Endothelial cell of umbilical vein (primary cell): ENCODE results near the gene ADD1. TPM values are rescaled to one million over a fixed set of nuclear protein-coding genes. Genes with fewer than 3 reads are reported as not detected.

Experiments
- BruUV-seq: library from RNA; stranded (reverse); fragments of 400-500 nt; replicated peaks from 2 replicates; lab custom pipeline; 2021; lab: Mats Ljungman, UMichigan
- CTCF ChIA-PET: fragments of 300-600, 350-600 bp; sonication (Branson Sonifier 250); formaldehyde crosslinking; loops from one replicate; lab custom pipeline; 2021; ENCODE audit warnings: antibody characterized with exemption, inconsistent platforms; lab: Charles Lee
- POLR2A ChIA-PET: fragments of 300-600, 350-600 bp; sonication (Branson Sonifier 250); formaldehyde crosslinking; loops from one replicate; lab custom pipeline; 2021; ENCODE audit warnings: antibody characterized with exemption, inconsistent platforms; lab: Charles Lee
- DNase-seq: peaks from one replicate; pipeline ENCODE4 v3.0.0-alpha.2; 2011; ENCODE audit warnings: low read depth, low spot score
- FAIRE-seq: peaks from 2 replicates; lab custom pipeline; 2011; peaks lifted over from hg19 to GRCh38; lab: Jason Lieb, UNC
- H2AFZ ChIP-seq: 2 replicates; pipeline ENCODE4 v1.6.0; 2012; ENCODE audit warnings: low read depth, low read length, control low read depth, inconsistent platforms
- H3K27ac ChIP-seq: 2 replicates; pipeline ENCODE4 v1.5.1; 2011; ENCODE audit warnings: low read depth, mild to moderate bottlenecking, control low read depth, low read length, moderate library complexity; ENCODE audit not compliant: insufficient read depth
- H3K27me3 ChIP-seq, 2 experiments: 2 replicates each; pipeline versions ENCODE4 v1.6.0 to v1.6.1; 2011; ENCODE audit warnings: low read length in 2 of 2, mixed read lengths in 1 of 2; ENCODE audit not compliant: control insufficient read depth in 2 of 2, insufficient read depth in 2 of 2
- H3K36me3 ChIP-seq, 2 experiments: 2 replicates in 1 of 2; 3 replicates in 1 of 2; pipeline ENCODE4 v1.5.1; 2011; ENCODE audit warnings: low read length in 2 of 2, mild to moderate bottlenecking in 1 of 2, moderate library complexity in 1 of 2; ENCODE audit not compliant: control insufficient read depth in 2 of 2, insufficient read depth in 2 of 2; ENCODE audit errors: extremely low read depth in 1 of 2
- H3K4me1 ChIP-seq: 3 replicates; pipeline ENCODE4 v1.5.1; 2011; ENCODE audit warnings: mild to moderate bottlenecking, low read length; ENCODE audit not compliant: control insufficient read depth, insufficient read depth; ENCODE audit errors: extremely low read depth
- H3K4me2 ChIP-seq: 2 replicates; pipeline ENCODE4 v1.6.1; 2011; ENCODE audit warnings: low read length, control low read depth, mixed read lengths; ENCODE audit not compliant: insufficient read depth
- H3K4me3 ChIP-seq, 3 experiments: fragments of 200-600 bp in 1 of 3; sonication (generic), shearing (Covaris generic) in 1 of 3; replicated peaks in 1 of 3; 2 replicates each; pipeline ENCODE4 v1.5.1; 2011 to 2016; ENCODE audit warnings: control low read depth in 3 of 3, low read length in 3 of 3, mild to moderate bottlenecking in 2 of 3, inconsistent platforms in 1 of 3, low read depth in 1 of 3, moderate library complexity in 1 of 3; ENCODE audit not compliant: insufficient read depth in 1 of 3
- H3K79me2 ChIP-seq: 2 replicates; pipeline ENCODE4 v1.6.0; 2012; ENCODE audit warnings: low read length, inconsistent platforms; ENCODE audit not compliant: control insufficient read depth, insufficient read depth
- H3K9ac ChIP-seq: replicated peaks from 2 replicates; pipeline ENCODE3; 2011; ENCODE audit warnings: low read length, control low read depth; ENCODE audit not compliant: insufficient read depth; ENCODE audit errors: extremely low read depth
- H3K9me1 ChIP-seq: replicated peaks from 3 replicates; pipeline ENCODE4 v1.6.0; 2011; ENCODE audit warnings: mild to moderate bottlenecking, low read length; ENCODE audit not compliant: control insufficient read depth, insufficient read depth; ENCODE audit errors: extremely low read depth
- H3K9me3 ChIP-seq: replicated peaks from 2 replicates; pipeline ENCODE4 v1.5.1; 2012; ENCODE audit warnings: low read length, inconsistent platforms; ENCODE audit not compliant: control insufficient read depth, insufficient read depth
- H4K20me1 ChIP-seq: replicated peaks from 2 replicates; pipeline ENCODE3; 2011; ENCODE audit warnings: mild to moderate bottlenecking, low read length; ENCODE audit not compliant: control insufficient read depth, insufficient read depth; ENCODE audit errors: extremely low read depth
- CTCF ChIP-seq, 2 donors: IDR thresholded peaks; 1 replicate in 1 of 2; 2 replicates in 1 of 2; pipeline ENCODE4 v1.5.1; 2011; ENCODE audit warnings: low read length in 2 of 2, mild to moderate bottlenecking in 2 of 2, moderate library complexity in 2 of 2, control low read depth in 1 of 2, inconsistent platforms in 1 of 2, low read depth in 1 of 2; ENCODE audit not compliant: insufficient read depth in 1 of 2; ENCODE audit errors: extremely low read depth in 1 of 2
- EZH2 ChIP-seq: IDR thresholded peaks from 2 replicates; pipeline ENCODE4 v1.6.1; 2012; ENCODE audit warnings: borderline replicate concordance, low read depth, mild to moderate bottlenecking, moderate library complexity, low read length, inconsistent platforms; ENCODE audit not compliant: severe bottlenecking
- FOS ChIP-seq: IDR thresholded peaks from 2 replicates; pipeline ENCODE4 v1.6.1; 2011; ENCODE audit warnings: mild to moderate bottlenecking, low read length, moderate library complexity, borderline replicate concordance; ENCODE audit not compliant: insufficient read depth
- GATA2 ChIP-seq: IDR thresholded peaks from 2 replicates; pipeline ENCODE4 v1.7.0; 2011; ENCODE audit warnings: low read depth, mild to moderate bottlenecking, moderate library complexity, mixed read lengths, low read length; ENCODE audit not compliant: insufficient read length, insufficient read depth
- JUN ChIP-seq: IDR thresholded peaks from 2 replicates; pipeline ENCODE4 v1.6.1; 2011; ENCODE audit warnings: borderline replicate concordance, low read depth; ENCODE audit not compliant: insufficient read length, insufficient read depth
- MAX ChIP-seq: IDR thresholded peaks from 2 replicates; pipeline ENCODE4 v1.6.1; 2011; ENCODE audit not compliant: insufficient read depth, insufficient read length
- MYC ChIP-seq: IDR thresholded peaks from one replicate; pipeline ENCODE4 v1.6.1; 2011; ENCODE audit warnings: mild to moderate bottlenecking, low read depth, low read length
- POLR2A ChIP-seq: IDR thresholded peaks from 2 replicates; pipeline ENCODE4 v1.6.1; 2012; ENCODE audit warnings: low read depth, mild to moderate bottlenecking, control low read depth, low read length
- POLR2AphosphoS5 ChIP-seq: IDR thresholded peaks from 2 replicates; pipeline ENCODE4 v1.6.1; 2012; ENCODE audit warnings: low read depth, mild to moderate bottlenecking, control low read depth, low read length, moderate library complexity; ENCODE audit not compliant: insufficient read depth
- dilution Hi-C: fragments of 300-500 bp; cut with MboI; formaldehyde crosslinking; loops from one replicate; pipeline ENCODE4 v1.15.0; 2019; ENCODE audit warnings: low sequenced_read_pairs; ENCODE audit not compliant: extremely low pct_ligation_motif_present
- intact Hi-C: fragments of 100-400 bp; cut with micrococcal nuclease; formaldehyde crosslinking; loops from one replicate; pipeline ENCODE4 v1.10.0; 2022
- polyA plus RNA-seq, 4 experiments: library from polyadenylated mRNA; depleted of rRNA in 3 of 4; stranded (reverse) in 3 of 4; unstranded in 1 of 4; fragments of >200 nt; gene quantifications; 2 replicates each; pipeline versions ENCODE4 v1.2.1 to v1.2.3, GENCODE V29; 2011 to 2012; ENCODE audit warnings: missing spikeins in 1 of 4
- total RNA-seq: library from RNA; stranded (reverse); gene quantifications from 2 replicates; pipeline ENCODE4 v1.2.3, GENCODE V29; 2021

ADD1 gene
- total and polyA plus RNA-seq, 2 donors (not counting 3 experiments of a cell fraction or from before 2014, with no cell fraction given) = 219 to 305 TPM

- no TSS peak for BruUV-seq
- peaks cover 10 to 52% of the 10 kb centered on the region in 2 experiments for H3K36me3 ChIP-seq
- no peaks in the 10 kb centered on the region for H3K9me1 ChIP-seq
- no peaks in the 10 kb centered on the region for H3K79me2 ChIP-seq
- no peak overlapping the region for H3K9ac ChIP-seq
- no peak overlapping the region for H2AFZ ChIP-seq
- intact Hi-C loops (no loop called here), dilution Hi-C loops (no loop called here)
- no peak overlapping the region for H3K4me3 ChIP-seq
- TF ChIP-seq MYC (no peak), GATA2 (no peak), POLR2AphosphoS5 (no peak), POLR2A (no peak), CTCF (IDR thresholded peaks at IDR 0.05; ENCODE audit: extremely low read depth in 1 of 2, insufficient read depth in 1 of 2, low read depth in 1 of 2, low read length in 2 of 2) (no peak), FOS (no peak), JUN (no peak), EZH2 (no peak), MAX (no peak)
- H3K4me2 ChIP-seq = no peak overlapping the region
- no peak overlapping the region for H3K27ac ChIP-seq
- FAIRE-seq (no peak), DNase-seq (no peak)
- no peaks in the 10 kb centered on the region for H3K27me3 ChIP-seq
- ChIA-PET POLR2A (no interaction called here), CTCF (interaction anchor here (1.3 kb wide), 1 partner anchor 68 kb away, joined by 4 read pairs; no protein-coding TSS in a partner anchor)
- no peaks in the 10 kb centered on the region for H4K20me1 ChIP-seq
- H3K4me1 ChIP-seq = no peaks in the 10 kb centered on the region
- no peaks in the 10 kb centered on the region for H3K9me3 ChIP-seq
Observed at GRCh38 chr4:2831611-2832308, 11.9 kb upstream of the ADD1 start.
